Muscle of leg (tissue), 11 donors: ENCODE measurements around the gene PRG3. TPM values are rescaled to one million over a fixed set of nuclear protein-coding genes. Genes with fewer than 3 reads are reported as not detected.

Source experiments
- DNase-seq: peaks from one replicate; pipeline ENCODE4 v3.0.0; 2013
- H3K27ac ChIP-seq: one replicate; pipeline ENCODE4 v1.5.1; 2013; ENCODE audit warnings: mild to moderate bottlenecking, low read length, control low read depth
- H3K27me3 ChIP-seq: one replicate; pipeline ENCODE4 v1.6.1; 2013; ENCODE audit warnings: low read length; ENCODE audit not compliant: control insufficient read depth, insufficient read depth
- H3K36me3 ChIP-seq: one replicate; pipeline ENCODE4 v1.6.1; 2013; ENCODE audit warnings: low read length; ENCODE audit not compliant: control insufficient read depth, insufficient read depth
- H3K4me1 ChIP-seq: one replicate; pipeline ENCODE4 v1.6.1; 2013; ENCODE audit warnings: low read length; ENCODE audit not compliant: control insufficient read depth, insufficient read depth
- H3K4me3 ChIP-seq: one replicate; pipeline ENCODE4 v1.5.1; 2013; ENCODE audit warnings: low read length, control low read depth
- H3K9me3 ChIP-seq: replicated peaks from 2 replicates; pipeline ENCODE4 v1.6.1; 2013; ENCODE audit warnings: low read depth, low read length; ENCODE audit not compliant: control insufficient read depth
- WGBS: methylation state at CpG from one replicate; pipeline ENCODE4 v1.1.5; 2013; ENCODE audit warnings: missing lambda C conversion rate; ENCODE audit not compliant: insufficient coverage; 5-methylcytosine and 5-hydroxymethylcytosine counted together
- polyA plus RNA-seq, 8 donors: library from polyadenylated mRNA; unstranded; fragments of 120-200 nt; gene quantifications; one replicate each; pipeline versions ENCODE4 v1.2.1 to v1.2.3, GENCODE V29; 2013; ENCODE audit warnings: inconsistent platforms in 1 of 8, low replicate concordance in 1 of 8; ENCODE audit not compliant: insufficient read length in 8 of 8, insufficient read depth in 1 of 8
- total RNA-seq: library from RNA; stranded (reverse); fragments of 120-200 nt; gene quantifications from one replicate; pipeline ENCODE4 v1.2.4, GENCODE V29; 2013

Gene PRG3
- total and polyA plus RNA-seq, 9 donors, result 0.14 to 1.3 (median 0.33) TPM; not detected in 2

- H3K27me3 ChIP-seq, result peaks cover 4% of the 10 kb centered on the region
- H3K9me3 ChIP-seq, result no peaks in the 10 kb centered on the region
- H3K4me1 ChIP-seq, result peaks cover 5% of the 10 kb centered on the region
- no peak for DNase-seq
- 61% methylated on average over 2 of the region's 2 CpGs for WGBS
- H3K36me3 ChIP-seq, result no peaks in the 10 kb centered on the region
- H3K4me3 ChIP-seq, result no peak within 1 kb of the TSS
- H3K27ac ChIP-seq, result no peak within 1 kb of the TSS
Observed at GRCh38 chr11:57390535-57390934, 9.6 kb upstream of the PRG3 start, which contains the start of gene PRG2. Gene PRG2, minus strand, starts transcription at chr11:57390650. Its CDS starts 706 bp downstream, at chr11:57389944.

- no peak overlapping the region for H3K4me3 ChIP-seq
- no peak overlapping the region for H3K27ac ChIP-seq
- peaks cover 4% of the 10 kb centered on the region for H3K27me3 ChIP-seq
- H3K36me3 ChIP-seq, result no peaks in the 10 kb centered on the region
- WGBS, result 79% methylated on average over 6 of the region's 16 CpGs
- no peaks in the 10 kb centered on the region for H3K9me3 ChIP-seq
- DNase-seq, result peak; percentile 22
- peaks cover 5% of the 10 kb centered on the region for H3K4me1 ChIP-seq
Observed at GRCh38 chr11:57387289-57388030, 6.5 kb upstream of the PRG3 start.

DNA sequence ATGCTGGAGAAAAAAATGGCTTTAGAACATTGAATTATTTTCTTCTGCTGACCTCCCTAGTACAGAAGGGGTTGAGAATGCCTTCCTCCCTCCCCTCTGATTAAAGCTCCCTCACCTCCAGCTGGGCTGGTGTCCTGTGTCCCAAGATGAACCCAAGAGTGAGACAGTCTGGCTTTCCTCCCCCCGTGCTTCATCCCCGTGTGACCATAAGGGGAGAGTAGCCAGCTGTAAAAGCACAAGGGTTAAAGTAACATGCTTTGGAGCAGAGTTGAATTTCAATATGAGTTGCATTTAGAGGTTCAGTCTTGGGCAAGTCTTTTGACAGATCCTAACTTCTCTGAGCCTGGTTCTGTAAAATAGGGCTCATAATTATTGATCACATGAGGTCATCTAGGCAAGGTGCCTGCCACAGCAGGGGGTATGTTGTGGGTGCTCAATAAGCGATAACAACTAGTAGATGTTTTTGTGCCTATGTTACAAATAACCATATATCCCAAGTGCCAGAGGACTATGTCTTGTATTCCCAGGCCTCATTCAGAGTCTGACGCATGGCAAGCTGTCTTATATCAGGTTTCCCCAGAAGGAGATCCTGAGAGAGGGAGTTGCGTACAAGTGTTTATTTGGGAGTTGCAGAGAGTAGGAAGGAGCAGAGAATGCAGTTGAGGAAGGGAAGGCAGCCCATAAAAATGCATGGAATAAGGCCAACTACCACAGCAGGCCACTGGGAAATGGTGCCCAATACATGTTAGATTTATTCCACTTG is 5.4 kb upstream of the PRG3 start:
- WGBS, result 80% methylated on average over 1 of the region's 5 CpGs
- no peaks in the 10 kb centered on the region for H3K9me3 ChIP-seq
- H3K4me1 ChIP-seq, result peaks cover 5% of the 10 kb centered on the region
- peaks cover 4% of the 10 kb centered on the region for H3K27me3 ChIP-seq
- no peak for DNase-seq
- H3K27ac ChIP-seq, result no peak overlapping the region
- no peaks in the 10 kb centered on the region for H3K36me3 ChIP-seq
- H3K4me3 ChIP-seq, result no peak overlapping the region

- no peak for DNase-seq
- no peak overlapping the region for H3K4me3 ChIP-seq
- WGBS, result 0% methylated on average over 1 of the region's 10 CpGs
- H3K4me1 ChIP-seq, result no peaks in the 10 kb centered on the region
- H3K27ac ChIP-seq, result no peak overlapping the region
- H3K36me3 ChIP-seq, result no peaks in the 10 kb centered on the region
- peaks cover 4% of the 10 kb centered on the region for H3K27me3 ChIP-seq
- no peaks in the 10 kb centered on the region for H3K9me3 ChIP-seq
Observed at GRCh38 chr11:57379732-57380131, 1.2 kb downstream of the PRG3 start.

GRCh38 chr11:57378186-57378585 is 2.8 kb downstream of the PRG3 start:
- no peak overlapping the region for H3K4me3 ChIP-seq

DNA sequence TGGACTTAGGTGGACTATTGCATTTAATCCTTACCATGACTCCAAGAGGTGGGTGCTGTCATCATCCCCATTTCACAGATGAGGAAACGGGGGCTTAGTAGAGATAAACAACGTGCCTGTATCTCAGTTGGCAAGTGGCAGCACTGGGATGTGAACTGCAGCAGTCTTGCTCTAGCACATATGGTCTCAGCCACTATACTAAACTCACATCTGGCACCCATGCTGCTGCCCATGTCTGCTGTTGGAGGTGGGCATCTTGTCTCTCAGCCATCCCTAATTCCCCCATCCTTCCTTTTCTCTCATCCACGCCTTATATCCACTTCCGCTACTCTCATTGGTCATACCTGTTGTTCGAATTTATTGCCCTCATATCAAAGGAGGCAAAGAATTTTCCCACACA is 3.8 kb downstream of the PRG3 start:
- H3K9me3 ChIP-seq, result no peaks in the 10 kb centered on the region
- H3K27me3 ChIP-seq, result peaks cover 4% of the 10 kb centered on the region
- H3K27ac ChIP-seq, result no peak overlapping the region
- H3K36me3 ChIP-seq, result no peaks in the 10 kb centered on the region
- 54% methylated on average over 5 of the region's 5 CpGs for WGBS
- no peak for DNase-seq
- no peak overlapping the region for H3K4me3 ChIP-seq
- no peaks in the 10 kb centered on the region for H3K4me1 ChIP-seq

More at GRCh38 chr11:57378186-57378585, 2.8 kb downstream of the PRG3 start:
- DNase-seq, result no peak
- no peaks in the 10 kb centered on the region for H3K36me3 ChIP-seq
- no peaks in the 10 kb centered on the region for H3K4me1 ChIP-seq
- no peak overlapping the region for H3K27ac ChIP-seq
- no peaks in the 10 kb centered on the region for H3K9me3 ChIP-seq
- H3K27me3 ChIP-seq, result peaks cover 4% of the 10 kb centered on the region

DNA sequence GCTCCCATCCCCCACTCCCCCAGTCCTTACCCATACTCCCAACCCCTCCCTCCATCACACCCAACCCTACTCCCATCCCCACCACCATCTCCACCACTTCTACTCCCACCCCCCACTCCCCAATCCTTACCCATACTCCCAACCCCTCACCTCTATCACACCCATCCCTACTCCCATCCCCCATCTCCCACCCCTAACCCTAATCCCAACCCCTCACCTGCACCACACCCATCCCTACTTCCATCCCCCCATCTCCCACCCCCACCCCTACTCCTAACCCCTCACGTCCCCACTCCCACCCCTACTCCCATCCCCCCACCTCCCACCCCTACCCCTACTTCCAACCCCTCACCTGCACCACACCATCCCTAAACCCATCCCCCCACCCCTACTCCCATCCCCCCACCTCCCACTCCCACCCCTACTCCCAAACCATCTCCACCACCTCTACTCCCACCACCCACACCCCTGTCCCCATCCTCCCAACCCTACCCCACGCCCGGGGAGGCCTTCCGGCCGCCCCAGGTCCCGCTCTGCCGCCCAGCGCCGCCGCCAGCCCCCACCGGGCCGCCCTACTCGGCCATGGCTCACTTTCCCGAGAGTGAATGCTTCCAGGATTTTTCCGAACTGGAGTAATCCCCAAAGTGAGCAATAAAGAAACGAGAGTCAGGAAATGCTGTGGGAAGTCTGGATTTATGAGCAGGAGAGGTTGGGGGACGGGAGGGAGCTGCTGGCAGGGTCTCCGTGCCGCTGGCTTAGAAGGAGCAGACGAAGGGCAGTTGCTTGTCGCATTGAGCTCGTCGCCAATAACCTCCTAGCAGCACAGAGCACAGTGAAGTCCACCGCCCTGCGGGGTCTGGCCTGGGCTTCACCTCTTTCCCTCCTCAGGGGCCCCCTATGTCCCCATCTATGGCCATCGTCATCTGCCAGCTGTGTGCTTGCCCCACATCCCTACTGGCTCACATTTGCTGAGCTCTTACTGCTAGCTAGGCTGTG is 4.6 kb downstream of the PRG3 start:
- Histone ChIP-seq H3K27ac (no peak overlapping the region), H3K4me1 (no peaks in the 10 kb centered on the region), H3K27me3 (peaks cover 7% of the 10 kb centered on the region), H3K4me3 (no peak overlapping the region), H3K36me3 (no peaks in the 10 kb centered on the region), H3K9me3 (no peaks in the 10 kb centered on the region)
- 33% methylated on average over 23 of the region's 26 CpGs for WGBS
- peak; percentile 25 for DNase-seq

GRCh38 chr11:57375490-57375889 is 5.5 kb downstream of the PRG3 start:
- Histone ChIP-seq H3K27me3 (peaks cover 7% of the 10 kb centered on the region), H3K9me3 (no peaks in the 10 kb centered on the region), H3K27ac (no peak overlapping the region), H3K4me1 (no peaks in the 10 kb centered on the region), H3K4me3 (no peak overlapping the region), H3K36me3 (no peaks in the 10 kb centered on the region)
- no peak for DNase-seq
- 60% methylated on average over 1 of the region's 2 CpGs for WGBS

DNA sequence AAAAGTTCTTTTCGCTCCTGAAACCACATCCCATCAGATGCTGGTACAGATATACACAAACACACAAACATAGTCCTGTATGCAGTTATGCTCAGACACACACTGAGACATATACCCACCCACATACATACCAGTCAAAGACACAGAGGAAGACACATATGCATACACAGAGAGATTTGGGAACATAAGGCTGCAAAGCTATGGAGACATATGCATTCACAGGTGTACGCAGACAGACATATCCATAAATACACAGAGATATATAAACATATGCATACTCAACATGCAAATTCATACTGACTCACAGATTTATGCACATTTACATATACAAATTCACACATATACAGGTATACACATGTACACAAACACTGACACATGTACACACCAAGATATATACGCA is 6.0 kb downstream of the PRG3 start:
- no peak overlapping the region for H3K4me3 ChIP-seq
- DNase-seq, result no peak
- H3K4me1 ChIP-seq, result no peaks in the 10 kb centered on the region
- no peak overlapping the region for H3K27ac ChIP-seq
- peaks cover 7% of the 10 kb centered on the region for H3K27me3 ChIP-seq
- H3K36me3 ChIP-seq, result no peaks in the 10 kb centered on the region
- H3K9me3 ChIP-seq, result no peaks in the 10 kb centered on the region
- 87% methylated on average over 3 of the region's 3 CpGs for WGBS
